GM18505 (cell line): Measurements from ENCODE around the gene LCN10.

ENCODE experiments used
- ATAC-seq: cut with Tn5 transposase; IDR thresholded peaks from one replicate; pipeline ENCODE4 v1.9.1; 2021; ENCODE audit not compliant: unreplicated experiment
- POLR2A ChIP-seq: IDR thresholded peaks from 4 replicates; pipeline ENCODE4 v1.6.1; 2011; ENCODE audit warnings: borderline replicate concordance; ENCODE audit not compliant: insufficient read depth, insufficient read length; ENCODE audit errors: extremely low read depth

The LCN10 gene

DNA sequence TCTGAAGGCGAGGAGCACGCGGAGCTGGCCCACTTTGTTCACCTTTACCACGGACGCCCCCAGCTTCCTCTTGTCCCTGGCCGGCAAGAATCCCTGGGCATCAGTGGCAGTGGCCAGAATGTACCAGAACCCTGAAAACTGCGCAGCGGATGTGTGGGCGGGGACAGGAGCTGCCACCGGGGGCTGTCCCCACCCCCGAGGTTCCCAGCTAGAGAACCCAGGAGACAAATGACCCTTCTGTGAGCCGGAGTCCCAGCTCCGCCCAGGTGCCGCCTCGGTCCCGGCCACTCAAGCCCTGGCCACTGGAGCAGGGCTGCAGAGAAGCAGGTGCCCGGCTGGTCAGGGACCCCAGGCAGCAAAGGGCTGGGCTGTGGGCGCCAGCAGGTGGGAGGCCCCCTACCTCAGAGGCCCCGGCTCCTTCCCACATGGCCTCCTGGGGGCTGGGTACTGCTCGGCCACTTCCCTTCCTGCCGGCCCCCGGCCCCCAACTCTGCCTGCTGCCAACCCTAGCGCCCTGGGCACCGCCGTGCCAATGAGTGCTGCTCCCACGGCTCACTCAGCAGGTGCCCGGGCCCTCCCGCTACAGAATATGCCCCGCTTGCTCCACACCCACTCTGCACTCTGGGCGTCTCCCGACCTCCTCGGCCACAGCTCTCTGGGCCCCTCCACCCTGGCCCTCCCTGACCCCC, 713 bp downstream of the LCN10 start:
- no peak for ATAC-seq
- no peak for TF ChIP-seq POLR2A

DNA sequence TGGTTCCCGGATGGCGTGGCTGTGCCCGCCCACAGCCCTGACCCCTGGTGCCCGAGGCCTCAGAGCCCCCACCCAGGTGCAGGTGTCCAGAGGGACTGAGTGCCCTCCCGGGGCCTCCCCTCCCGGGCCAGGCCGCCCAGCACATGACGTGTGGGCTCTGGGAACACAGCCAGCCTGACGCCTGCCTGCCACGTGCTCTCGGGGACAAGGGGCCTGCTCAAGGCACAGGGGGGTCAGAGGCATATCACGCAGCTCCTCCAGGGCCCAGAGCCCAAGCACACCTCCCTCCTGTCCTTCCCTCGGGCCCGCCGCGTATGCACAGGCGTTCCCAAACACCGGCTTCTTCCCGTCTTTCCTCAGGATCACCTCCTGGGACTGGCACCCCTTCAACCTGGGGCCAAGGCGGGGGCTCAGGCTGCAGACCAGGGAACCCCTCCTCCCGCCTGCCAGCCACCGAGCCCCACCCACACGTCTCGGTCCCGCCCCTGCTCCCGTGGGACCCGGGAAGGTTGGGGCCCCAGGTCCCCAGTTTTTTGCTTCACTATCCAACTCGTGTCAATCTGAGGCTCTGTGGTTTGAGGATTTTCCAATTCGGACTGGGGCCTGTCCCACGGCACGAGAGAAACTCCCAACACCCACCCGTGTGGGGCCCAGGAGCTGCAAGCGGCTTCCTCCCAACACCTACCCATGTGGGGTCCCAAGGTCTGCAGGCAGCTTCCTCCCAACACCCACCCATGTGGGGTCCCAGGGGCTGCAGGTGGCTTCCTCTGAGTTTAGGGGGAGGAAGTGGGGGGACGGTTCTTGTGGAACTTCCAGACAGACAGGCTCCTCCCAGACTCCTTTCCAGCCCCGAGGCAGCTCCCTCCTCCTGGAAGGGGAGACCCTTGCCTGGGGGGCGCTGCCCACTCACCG, 1.5 kb downstream of the LCN10 start:
- ATAC-seq = no peak
- no peak for TF ChIP-seq POLR2A

DNA sequence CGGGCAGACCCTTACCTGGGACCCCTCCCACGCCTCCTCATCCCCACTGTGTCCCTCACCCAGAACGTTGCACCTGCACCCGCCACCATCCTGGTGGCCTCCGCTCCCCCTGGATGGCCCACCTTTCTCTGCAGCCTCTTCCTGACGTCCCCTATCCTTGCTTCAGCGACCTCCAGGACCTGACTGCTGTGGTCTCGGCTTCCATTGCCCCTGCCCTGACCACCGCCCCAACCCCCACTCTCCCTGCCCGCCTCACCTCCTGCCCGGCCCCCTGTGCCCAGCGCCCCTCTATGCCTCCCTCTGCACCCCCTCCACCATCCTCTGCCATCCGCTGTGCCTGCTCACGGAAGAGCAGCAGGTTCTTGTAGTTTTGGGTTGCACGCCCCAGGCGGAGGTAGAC, 2.2 kb downstream of the LCN10 start:
- TF ChIP-seq POLR2A = no peak
- ATAC-seq = no peak

DNA sequence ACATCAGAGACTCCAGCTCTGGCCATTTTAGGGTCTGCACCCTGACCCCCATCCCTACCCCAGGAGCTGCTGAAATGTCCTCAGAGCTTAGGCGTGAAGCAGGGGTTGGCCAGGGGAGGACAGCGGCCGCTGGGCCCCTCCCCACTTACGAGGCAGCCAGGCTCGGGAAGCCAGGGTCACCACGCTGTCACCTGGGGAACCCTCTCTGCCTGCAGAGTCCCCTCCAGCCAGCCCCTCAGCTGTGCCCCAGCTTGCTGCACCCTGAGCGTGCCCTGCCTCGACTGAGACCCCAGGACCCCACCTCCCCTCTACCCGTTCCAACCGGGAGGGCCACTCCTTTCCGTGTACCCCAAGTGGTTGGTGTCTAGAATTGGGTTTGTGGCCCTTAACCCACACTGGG, 2.7 kb downstream of the LCN10 start:
- TF ChIP-seq POLR2A = no peak
- no peak for ATAC-seq

DNA sequence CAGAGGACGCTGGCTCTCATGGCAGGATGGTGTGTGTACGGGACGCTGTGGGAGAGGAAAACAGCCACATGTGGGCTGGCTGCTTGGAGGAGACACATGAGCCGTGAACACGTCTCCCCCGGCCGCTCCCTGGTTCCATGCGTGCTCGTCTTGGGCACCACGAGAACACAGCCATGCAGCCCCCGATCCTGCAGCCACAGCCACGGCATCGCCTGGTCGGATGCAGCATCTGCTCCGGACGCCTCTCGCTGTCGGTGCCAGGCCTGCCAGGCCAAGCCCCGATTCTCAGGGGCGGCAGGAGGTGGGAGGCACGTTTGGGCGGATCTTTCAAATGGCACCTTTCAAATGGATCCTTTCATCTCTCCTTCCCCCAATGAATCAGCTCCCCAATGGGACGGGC, 3.2 kb downstream of the LCN10 start:
- ATAC-seq = no peak
- no peak for TF ChIP-seq POLR2A

DNA sequence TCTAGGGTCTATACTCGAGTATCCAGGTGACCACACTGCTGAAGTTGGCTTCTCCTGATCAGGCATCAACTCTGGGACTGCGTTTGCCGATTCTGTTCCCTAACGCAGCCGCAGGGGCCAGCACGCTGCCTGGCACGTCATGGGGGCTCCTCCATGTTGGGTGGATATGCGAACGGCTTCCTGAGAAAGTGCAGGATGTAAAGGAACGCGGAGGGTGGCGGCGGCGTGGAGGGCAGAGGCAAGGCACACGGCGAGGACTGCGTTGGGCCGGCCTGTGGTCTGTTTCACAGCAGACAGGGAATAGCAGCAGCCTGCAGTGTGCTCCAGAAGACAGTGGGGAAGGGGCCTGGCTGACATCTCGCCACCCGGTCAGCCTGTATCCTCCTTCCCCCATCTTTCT, 3.8 kb downstream of the LCN10 start:
- no peak for ATAC-seq
- TF ChIP-seq POLR2A = no peak

DNA sequence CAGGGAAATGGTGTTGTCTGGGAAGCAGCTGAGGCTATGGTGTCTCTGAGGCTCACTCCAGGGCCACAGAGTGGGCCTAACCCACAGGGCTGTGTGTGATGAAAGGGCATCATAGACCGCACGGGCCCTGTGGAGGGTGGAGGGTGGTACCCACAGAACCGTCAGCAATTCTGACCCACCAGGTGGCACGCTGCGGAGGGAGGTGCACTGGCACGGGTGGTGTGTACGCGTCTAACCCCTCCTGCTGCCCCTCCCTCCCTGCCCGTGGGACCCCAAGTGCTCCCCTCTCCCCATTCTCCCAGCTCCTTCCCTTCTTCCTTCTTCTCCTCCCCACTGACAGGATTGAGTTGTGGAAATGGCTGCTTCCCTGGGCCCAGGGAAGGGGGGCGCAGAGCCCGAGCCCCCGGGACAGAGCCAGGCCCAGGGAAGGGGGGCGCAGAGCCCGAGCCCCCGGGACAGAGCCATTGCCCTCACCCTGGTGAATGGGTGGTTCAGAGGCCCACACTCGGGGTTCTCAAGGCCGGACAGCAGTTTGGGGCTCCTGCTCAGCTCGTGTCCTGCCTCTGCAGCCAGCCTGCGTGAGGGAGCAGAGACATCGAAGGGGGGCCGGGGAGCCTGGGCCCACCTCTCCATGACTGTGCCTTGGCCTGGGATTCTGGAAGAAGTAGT, 6.8 kb downstream of the LCN10 start:
- no peak for ATAC-seq
- no peak for TF ChIP-seq POLR2A

DNA sequence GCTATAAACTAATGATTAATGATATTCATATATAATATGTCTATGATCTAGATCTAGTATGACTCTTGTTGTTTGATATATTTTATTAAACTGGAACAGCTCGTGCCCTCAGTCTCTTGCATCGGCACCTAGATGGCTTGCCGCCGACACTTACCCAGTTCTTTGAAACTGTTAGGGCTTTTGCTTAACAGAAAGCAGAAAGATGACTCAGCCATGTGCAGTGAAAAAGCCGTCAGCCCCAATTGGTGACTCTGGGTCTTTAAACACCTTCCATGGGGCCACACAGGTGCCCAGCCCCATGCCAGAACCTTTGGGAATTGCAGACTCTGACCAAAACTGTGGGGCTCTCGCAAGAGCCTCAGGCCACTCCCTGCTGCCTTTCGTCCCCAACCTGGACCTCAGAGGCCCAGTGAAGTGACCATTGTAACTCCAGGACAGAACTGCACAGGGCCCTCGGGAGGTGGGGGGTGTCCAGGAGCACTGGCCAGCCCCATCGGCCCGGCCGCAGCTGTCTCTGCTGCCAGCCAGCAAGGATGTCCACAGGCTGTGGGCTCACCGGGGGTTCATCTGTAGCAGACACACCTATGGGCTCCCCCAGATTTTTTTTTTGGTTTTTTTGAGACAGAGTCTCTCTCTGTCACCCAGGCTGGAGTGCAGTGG, 7.8 kb downstream of the LCN10 start:
- no peak for TF ChIP-seq POLR2A
- no peak for ATAC-seq

DNA sequence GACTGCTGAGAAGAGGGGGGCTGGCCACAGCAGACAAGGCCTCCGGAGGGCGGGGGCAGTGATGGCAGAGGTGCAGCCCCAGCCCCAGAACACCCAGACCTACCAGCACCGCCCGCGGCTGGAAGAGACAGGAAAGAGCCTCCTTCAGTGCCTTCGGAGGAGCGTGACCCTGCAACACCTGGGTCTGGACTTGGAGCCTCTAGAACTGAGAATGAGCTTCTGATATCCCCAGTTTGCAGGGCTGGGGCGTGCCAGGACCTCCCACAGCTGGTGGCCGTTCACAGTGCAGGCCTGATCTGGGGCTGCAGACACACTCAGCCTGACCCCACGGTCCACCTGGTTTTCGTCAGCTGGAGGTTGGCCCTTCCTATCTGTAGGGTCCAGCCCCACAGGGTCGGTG, 9.1 kb downstream of the LCN10 start:
- no peak for TF ChIP-seq POLR2A
- ATAC-seq = no peak

DNA sequence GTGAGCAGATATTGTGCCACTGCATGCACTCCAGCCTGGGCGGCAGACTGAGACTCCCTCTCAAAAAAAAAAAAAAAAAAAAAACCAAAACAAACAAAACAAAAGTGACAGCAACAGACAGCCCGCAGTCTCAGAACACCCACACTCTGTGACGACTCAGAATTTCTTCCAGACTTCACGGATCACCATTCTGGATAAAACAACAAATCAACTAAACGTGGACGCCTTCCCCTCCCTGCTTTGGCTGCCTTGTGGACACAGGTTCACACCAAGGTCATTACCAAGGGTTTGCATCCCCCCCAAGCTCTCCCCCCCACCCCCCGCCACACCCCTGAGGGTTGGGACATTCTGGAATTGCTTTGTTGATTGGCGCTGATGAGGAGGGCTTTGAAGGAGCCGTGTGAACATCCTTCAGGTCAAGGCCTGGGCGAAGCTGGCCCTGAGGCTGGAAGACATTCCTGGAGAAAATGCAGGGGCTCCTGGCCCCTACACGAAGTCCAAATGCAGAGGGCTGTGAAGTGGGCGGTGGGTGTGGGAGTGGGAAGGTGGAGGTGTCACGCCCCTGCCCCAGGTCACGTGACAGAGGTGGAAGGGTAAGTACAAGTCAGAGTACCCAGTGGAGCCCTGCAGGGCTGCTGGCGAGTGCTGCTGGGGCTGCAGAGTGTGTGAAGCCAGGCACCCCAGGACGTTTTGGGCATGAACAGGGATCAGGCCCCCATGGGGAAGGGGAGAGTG, 10.1 kb downstream of the LCN10 start:
- TF ChIP-seq POLR2A = no peak
- no peak for ATAC-seq

DNA sequence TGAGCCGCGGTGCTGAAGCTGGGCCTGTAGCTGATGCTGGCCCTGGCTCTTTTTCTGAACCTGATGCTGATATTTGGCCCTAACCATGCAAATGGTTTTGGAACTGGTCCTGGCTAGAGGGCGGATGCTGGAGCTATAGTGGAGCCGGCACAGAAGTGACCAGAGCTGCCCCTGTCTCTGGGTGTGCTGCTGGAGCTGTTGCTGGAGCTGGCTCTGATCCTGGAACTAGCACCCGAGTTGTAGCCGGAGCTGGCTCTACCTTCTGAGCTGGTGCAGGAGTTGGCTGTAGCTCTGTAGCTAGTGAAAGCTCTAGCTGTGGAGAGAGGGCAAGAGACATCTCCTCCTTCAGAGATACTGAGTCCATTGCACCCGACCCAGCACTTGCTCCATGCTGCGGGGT, 12.8 kb downstream of the LCN10 start:
- no peak for TF ChIP-seq POLR2A
- no peak for ATAC-seq

DNA sequence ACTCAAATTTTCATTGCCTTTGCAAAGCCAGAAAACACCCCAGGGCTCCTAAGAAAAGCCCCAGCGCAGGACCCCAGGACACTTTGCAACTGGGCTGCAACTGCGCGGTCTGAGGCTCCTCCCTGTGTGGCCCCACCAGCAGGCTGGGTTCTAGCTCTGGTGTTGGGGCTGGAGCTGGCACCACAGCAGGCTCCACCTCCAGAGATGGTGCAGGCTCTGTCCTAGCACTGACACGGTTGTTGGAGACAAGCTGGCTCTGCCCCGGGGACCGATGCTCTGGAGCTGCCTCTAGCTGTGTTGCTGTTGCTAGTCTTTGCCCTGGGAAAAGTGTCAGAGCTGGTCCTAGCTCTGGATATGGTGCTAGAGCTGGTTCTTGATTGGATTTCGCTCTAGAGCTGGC, 13.6 kb downstream of the LCN10 start:
- no peak for ATAC-seq

More for the DNA sequence above, 13.6 kb downstream of the LCN10 start:
- TF ChIP-seq POLR2A = no peak
